GDM1 (cell line): Measurements from ENCODE around the gene BBS12.

ENCODE experiments used
- DNase-seq: peaks from one replicate; lab custom pipeline; 2025; lab: John Stamatoyannopoulos, UW

The BBS12 gene

DNA sequence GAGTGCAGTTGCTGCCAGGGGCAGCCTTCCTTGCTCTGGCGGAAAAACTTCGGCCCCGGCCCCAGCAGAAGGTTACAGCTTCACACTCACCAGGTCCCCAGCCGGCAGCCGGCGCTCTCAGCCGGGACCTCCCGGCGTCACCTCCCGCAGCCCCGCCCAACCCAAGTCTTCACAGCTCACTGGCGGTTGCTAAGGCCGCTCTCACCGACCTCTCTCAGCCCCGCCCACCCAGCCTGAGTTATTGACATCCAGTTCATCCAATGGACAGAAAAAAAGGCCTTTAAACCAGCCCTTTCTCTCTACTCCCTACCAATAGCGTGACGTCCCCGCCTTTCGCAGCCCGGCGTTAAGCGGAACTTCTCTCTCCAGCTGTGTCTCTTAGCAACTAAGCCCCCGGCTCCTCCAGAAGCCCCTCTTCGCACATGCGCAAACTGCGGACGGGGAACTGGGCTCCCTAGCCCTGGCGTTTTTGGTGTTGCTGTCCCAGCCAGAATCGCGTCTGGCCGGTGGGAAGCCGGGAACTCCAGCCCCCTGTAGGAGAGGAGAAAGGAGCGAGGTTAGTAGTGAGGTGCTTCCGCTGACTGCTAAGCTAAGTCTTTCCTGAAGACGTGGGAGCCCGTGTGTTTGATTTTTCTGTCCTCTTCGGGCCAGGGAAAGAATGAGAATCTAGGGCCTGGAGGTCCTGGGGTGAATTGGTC is at the start of gene BBS12:
Gene BBS12 (plus strand): TSS at position 376 of the 698 bp plus-strand sequence. CDS start 9,189 bp downstream, outside the sequence.
- DNase-seq = peak; percentile 97

DNA sequence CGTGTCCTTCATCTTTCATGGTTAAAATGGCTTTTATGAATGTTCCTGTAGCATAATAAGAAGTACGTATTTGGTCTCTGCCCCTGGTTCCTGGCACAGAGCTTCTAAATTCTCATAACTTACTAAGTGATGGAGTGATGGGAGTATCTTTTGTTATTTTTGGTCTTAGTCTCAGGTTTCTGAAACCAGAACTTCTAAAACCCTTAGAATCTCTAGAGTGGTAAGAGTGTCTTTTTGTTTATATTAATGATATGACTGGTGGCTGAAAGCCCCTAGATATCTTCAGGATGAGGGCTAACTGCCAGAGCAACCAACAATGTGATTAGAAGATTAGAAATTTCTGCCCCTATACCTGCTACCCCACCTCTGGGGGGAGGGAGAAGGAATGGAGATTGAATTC is 45.8 kb upstream of the BBS12 start:
- DNase-seq = no peak

DNA sequence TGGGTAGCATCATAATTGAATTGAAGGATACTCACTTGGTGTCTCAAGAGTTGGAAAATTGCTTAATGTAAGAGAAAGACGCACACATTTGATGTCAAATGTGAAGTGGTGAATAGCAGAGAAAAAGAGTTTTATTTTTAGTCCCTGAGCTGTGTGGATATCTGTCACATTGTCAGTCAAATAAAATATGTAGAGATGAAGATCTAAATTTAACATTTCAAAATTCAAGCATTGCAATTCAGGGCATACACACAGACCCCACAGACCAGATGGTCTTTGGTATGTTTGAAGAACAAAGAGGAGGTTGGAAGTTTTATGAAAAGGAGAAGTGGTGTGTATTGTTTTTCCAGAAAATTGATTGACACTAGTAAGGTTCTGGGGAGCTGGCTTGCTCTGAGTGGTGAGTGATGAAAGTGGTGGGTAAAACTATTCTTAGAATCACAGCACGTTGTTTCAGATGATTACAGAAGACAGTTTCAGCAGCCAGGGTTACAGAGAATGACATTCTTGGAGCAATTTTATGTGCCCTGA is 44.9 kb upstream of the BBS12 start:
- DNase-seq = peak; percentile 25

DNA sequence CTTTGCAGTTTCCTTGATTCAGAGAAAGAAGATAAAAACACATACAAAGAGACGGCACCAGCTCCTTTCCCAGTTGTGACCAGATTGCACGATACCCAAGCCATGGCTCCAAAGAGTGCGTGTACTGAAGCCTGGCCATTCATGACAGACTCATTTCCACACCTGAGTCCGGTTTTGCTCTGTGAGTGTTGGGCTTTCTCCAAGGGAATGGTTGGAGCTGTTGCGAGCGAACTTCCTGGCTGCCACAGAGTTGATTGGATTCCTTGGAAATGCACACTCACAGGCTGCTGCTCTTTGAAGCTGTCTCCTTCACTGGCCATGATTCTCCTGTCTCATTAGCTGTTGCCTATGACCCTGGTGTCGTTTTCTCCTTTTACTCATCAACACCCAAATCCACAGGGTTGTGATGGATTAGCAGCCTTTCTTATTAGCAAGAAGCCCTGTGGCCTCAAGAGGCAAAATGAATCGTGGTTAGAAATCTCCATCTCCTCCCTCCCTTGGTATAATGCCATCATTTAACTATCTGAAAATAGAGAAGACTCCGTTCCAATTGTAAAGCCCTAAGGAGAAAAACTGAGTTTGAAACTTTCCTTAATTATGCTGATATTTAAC is 43.9 kb upstream of the BBS12 start:
- no peak for DNase-seq

- DNase-seq = no peak
These were observed 42.5 kb upstream of the BBS12 start for GRCh38 chr4:122689972-122690371.

- no peak for DNase-seq
These were observed 40.5 kb upstream of the BBS12 start for GRCh38 chr4:122691988-122692387.

GRCh38 chr4:122692641-122693520 is 39.6 kb upstream of the BBS12 start:
- no peak for DNase-seq

DNA sequence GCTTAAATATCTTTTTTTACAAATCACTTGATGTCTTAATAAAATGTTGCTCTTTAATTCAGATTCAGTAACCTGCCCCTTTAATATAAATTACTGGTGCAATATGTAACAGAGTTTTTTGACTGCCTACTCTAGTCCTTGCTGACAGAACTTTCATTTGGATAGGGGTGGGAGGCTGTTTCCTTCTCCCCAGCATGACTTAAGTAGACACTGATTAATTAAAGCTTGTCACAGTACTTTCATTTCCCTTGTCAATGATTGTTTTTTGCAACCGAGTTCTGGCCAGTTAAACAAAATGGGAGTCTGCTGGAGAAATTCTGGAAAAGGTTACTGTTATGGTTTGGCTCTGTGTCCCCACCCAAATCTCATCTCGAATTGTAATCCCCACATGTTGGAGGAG is 37.3 kb upstream of the BBS12 start:
- no peak for DNase-seq

DNA sequence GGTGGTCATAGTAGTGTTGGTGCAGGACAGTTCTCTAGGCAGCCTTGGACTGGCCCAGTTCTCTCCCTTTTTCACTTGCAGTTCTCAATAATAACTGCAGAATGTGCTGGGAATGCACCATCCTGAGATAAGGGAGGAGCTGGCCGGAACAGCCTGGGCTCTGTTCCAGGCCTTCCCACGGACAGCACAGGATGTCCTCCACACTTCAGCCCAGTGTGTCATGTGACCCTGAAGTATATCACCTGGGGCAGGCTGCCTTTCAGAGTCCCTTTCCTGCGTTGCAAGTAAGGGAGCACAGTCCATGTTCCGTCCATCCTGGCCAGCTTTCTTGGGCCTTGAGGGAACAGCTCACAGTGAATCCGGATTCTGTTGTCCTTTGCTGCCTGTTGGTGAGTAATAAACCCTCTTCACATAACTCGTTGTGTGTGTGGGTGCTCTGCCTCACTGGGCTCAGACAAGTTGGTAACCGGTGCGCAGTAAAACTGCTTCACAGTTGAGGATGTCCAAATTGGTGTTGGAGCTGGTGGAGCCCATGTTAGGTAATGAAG is 32.3 kb upstream of the BBS12 start:
- DNase-seq = no peak

- no peak for DNase-seq
These were observed 31.4 kb upstream of the BBS12 start for GRCh38 chr4:122701061-122701460.

DNA sequence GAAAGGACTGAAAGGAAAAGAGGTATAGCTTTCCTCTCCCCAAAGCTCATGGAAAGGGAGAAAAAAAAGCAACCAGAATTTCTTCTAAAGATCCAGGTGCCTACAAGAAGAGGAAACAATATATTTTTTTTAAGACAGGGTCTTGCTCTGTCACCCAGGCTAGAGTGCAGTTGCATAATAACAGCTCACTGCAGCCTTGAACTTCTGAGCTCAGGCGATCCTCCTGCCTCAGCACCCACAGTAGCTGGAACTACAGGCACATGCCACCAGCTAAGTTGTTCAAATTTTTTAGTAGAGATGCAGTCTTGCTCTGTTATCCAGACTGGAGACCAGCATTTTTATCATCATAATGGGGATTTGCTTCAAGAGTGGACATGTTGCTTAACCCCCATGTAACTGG is 30.5 kb upstream of the BBS12 start:
- DNase-seq = no peak

DNA sequence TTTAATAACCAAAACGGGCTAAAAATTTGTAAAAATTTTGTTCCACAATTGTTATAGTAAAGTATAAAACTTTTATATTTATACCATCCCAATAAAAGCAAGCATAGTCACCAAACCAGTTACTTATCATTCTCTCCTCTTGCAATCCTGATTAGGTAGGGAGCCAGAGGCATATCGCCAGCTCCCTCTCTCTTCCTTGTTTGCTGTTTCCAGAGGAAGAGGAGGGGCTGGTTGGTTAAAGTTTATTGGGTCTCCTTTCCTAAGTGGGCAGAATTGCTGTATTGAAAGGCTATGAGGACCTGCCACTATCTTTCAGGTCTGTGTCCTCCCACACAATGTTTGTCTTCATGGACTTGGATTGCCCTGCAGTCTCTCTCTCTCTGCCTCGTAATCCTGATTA is 29.6 kb upstream of the BBS12 start:
- DNase-seq = no peak

DNA sequence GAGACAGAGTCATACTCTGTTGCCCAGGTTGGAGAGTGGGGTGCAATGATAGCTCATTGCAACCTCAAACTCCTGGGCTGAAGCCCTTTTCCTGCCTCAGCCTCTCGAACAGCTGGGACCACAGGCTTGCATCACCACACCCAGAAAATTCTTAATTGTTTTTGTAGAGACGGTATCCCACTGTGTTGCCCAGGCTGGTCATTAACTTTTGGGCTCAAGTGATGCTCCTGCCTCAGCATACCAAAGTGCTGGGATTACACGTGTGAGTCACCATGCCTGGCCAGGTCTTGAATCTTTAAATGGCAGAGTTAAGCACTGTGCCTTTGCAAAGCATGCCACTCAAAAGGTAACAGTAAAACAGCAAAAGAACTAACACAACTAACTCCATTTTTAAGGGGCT is 28.6 kb upstream of the BBS12 start:
- no peak for DNase-seq

DNA sequence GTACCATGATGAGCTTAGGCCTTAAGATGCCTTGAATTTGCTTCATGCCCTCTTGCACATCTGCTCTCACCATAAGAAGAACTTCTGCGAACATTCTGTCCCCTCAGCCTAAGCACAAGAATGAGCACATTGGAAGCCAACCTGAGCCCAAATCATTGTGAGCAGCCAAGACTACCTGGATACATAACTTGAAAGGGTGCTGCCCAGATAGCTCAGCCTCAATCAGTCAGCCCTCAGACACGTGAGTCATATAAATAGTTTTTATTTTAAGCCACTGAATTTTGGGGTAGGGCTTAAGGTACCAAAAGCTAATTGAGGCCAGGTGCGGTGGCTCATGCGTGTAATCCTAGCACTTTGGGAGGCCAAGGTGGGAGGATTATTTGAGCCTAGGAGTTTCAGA is 27.5 kb upstream of the BBS12 start:
- no peak for DNase-seq

DNA sequence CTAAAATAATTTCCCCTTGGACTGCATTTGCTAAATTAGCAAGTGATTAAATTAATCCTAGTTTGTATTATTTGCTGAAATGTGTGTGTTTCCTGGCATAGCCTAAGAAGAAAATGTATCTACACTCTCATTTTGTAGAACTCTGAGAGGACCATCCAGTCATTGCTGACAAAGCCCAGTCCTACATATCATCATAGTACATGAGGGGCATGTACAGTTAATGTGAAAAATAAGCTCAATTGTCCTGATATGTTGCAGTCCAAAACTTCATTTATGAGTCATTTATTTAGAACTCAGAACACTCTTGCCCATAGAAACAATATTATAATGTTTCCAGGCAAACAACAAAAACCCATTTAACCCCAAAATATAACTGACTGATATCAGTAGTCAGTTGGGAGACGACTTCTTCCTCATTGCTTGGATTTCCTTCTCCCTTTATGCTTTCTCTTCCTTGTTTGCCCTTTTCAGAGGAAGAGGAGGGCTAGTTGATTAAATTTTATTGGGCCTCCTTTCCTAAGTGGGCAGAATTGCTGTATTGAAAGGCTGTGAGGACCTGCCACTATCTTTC is 26.9 kb upstream of the BBS12 start:
- DNase-seq = no peak

DNA sequence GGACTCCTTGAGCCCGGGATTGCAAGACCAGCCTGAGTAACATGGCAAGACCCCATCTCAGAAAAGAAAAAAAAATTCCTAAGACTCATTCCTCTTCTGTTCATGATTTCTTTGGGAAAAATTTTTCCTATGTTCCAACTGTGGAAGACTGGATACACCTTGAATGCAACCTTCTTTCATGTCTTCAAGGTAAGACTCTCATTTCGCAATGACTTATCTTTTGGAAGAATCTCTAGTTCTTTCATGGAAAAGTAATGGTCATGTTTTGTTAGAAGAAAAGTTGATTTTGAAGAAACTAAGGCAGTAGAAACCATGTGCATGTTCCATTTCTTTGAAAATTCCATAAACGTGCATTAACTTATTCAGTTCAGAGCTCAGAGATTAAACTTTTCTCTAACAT is 26.0 kb upstream of the BBS12 start:
- DNase-seq = no peak

DNA sequence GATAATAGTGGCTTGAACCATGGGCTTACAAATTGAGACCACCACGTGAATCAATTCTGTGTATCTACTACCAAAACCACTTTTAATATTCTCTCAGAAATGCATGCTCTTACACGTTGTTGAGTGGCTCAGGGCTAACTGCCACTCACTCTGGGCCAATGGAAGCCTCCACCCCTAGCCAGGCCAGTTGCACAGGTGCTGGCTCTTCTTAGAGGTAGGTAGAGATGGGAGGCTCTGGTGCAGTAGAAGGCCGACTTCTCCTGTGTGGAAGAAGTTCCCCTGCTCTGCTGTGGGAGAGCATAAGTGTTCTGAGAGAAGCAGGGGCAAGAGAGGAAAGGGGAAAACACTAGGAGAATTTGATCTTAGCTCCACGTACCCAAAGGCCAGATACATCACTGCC is 25.0 kb upstream of the BBS12 start:
- no peak for DNase-seq

DNA sequence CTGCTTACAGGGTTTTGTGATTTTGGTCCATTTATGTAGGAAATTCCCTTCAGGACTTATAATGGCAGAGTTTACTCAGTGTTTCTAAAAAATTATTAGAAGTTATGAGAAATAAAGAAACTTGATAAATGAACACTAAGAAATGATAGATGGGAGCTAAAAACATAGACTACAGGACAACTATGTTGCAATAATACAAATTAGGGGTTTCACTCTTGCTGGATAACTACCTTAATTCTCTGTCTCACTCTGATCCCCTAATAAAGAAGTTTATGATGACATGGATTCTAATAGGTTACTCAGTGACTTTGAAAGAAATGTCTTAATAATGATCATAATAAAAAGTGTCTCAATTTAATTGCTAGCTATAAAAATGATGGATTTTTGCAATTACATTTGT is 23.3 kb upstream of the BBS12 start:
- DNase-seq = no peak

GRCh38 chr4:122710434-122711308 is 21.8 kb upstream of the BBS12 start:
- DNase-seq = no peak

- DNase-seq = no peak
These were observed 20.6 kb upstream of the BBS12 start for GRCh38 chr4:122711919-122712318.

DNA sequence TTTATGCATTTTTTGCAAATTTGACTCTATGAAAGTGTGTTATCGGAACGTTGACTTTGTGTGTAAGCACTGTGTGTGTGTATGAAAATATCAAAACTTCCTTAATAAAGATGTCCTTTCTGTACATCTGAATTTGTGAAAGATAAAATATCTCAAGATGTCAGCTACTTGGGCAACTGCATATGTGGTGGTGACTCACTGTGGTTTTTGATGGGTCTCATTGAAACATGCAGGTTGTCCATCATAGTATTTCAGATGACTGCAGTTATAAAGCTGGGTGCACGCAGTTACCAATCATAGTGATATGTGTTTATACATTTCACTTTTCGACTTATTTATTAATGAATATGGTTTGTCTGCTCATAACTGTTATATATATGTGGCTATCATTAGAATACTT is 19.7 kb upstream of the BBS12 start:
- DNase-seq = peak; percentile 7
